ENCODE results near the gene HS6ST3. TPM values are rescaled to one million over a fixed set of nuclear protein-coding genes. Genes with fewer than 3 reads are reported as not detected.

HS6ST3 gene
- total RNA-seq, 4 donors from 2014 or later: 0.16 to 0.27 TPM; not detected in 2

DNA sequence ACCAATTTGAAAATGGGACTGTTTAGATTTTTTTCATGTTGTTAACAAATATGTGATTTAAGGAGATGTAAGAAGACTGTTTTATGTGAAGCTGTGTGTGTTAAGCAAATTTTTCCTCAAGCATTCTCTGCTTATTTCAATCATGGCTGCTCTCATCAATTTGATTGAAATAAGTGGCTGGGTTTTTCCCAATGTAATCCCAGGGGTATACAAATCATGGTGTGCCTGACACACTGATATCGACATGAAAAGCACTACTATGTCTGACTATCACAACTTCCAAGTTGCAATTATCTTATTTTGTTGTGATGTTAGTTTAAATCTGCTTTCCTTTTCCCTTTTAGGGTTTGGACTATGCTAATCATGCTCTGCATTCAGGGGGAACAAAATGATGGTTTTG is 283.7 kb downstream of the HS6ST3 start:
- in situ Hi-C loops (cut with MboI; ENCODE audit: low pct_ligation_motif_present in 1 of 4, low pct_unique_long_range_greater_than_20kb in 1 of 4, low sequenced_read_pairs in 3 of 4): no loop called here
- no peak for DNase-seq
- WGBS, 2 donors (ENCODE audit: low coverage in 1 of 2): 58 to 80% methylated on average over 1 of the region's 1 CpG
- intact Hi-C loops (cut with DNase I; ENCODE audit: low total_unique reads): no loop called here
- Histone ChIP-seq H3K27me3 (no peaks in the 10 kb centered on the region), H3K4me3 (no peak overlapping the region), H3K36me3 (no peaks in the 10 kb centered on the region), H3K27ac (no peak overlapping the region), H3K9me3 (no peaks in the 10 kb centered on the region), H3K4me1 (no peaks in the 10 kb centered on the region)
- no peak for TF ChIP-seq EP300 (IDR thresholded peaks at IDR 0.05; ENCODE audit: low read depth)

DNA sequence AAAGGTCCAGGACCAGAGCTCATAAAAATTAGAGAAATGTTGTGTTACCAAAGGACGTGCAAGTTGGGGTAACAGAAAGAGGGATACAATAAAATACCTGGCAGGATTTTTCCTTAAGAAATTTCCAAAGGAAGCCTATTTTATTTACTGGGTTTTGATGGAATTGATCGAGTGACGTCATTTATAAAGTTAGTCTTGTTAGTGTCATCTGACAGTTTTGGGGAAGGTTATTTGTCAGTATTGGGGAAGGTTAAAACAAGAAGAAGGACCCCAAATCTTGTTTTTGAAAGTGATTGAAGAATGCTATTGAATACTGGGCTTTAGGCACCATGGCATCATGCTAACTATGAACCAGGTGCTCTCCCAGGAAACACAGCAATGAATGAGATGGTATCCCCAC is 287.9 kb downstream of the HS6ST3 start:
- no peak overlapping the region for H3K4me3 ChIP-seq
- H3K27me3 ChIP-seq: no peaks in the 10 kb centered on the region
- no peak for TF ChIP-seq POLR2A (IDR thresholded peaks at IDR 0.05)
- TF ChIP-seq, protein P1, sequence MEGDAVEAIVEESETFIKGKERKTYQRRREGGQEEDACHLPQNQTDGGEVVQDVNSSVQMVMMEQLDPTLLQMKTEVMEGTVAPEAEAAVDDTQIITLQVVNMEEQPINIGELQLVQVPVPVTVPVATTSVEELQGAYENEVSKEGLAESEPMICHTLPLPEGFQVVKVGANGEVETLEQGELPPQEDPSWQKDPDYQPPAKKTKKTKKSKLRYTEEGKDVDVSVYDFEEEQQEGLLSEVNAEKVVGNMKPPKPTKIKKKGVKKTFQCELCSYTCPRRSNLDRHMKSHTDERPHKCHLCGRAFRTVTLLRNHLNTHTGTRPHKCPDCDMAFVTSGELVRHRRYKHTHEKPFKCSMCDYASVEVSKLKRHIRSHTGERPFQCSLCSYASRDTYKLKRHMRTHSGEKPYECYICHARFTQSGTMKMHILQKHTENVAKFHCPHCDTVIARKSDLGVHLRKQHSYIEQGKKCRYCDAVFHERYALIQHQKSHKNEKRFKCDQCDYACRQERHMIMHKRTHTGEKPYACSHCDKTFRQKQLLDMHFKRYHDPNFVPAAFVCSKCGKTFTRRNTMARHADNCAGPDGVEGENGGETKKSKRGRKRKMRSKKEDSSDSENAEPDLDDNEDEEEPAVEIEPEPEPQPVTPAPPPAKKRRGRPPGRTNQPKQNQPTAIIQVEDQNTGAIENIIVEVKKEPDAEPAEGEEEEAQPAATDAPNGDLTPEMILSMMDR (IDR thresholded peaks at IDR 0.05): no peak
- TF ChIP-seq EP300 (IDR thresholded peaks at IDR 0.05; ENCODE audit: low read depth): no peak
- in situ Hi-C loops (cut with MboI; ENCODE audit: low pct_ligation_motif_present in 1 of 4, low pct_unique_long_range_greater_than_20kb in 1 of 4, low sequenced_read_pairs in 3 of 4): no loop called here
- H3K9me3 ChIP-seq: no peaks in the 10 kb centered on the region
- H3K4me1 ChIP-seq: no peaks in the 10 kb centered on the region
- intact Hi-C loops (cut with DNase I; ENCODE audit: low total_unique reads): no loop called here
- 79 to 96% methylated on average over 3 of the region's 3 CpGs for WGBS, 2 donors (ENCODE audit: low coverage in 1 of 2)
- H3K27ac ChIP-seq: no peak overlapping the region
- no peak for DNase-seq
- no peaks in the 10 kb centered on the region for H3K36me3 ChIP-seq

DNA sequence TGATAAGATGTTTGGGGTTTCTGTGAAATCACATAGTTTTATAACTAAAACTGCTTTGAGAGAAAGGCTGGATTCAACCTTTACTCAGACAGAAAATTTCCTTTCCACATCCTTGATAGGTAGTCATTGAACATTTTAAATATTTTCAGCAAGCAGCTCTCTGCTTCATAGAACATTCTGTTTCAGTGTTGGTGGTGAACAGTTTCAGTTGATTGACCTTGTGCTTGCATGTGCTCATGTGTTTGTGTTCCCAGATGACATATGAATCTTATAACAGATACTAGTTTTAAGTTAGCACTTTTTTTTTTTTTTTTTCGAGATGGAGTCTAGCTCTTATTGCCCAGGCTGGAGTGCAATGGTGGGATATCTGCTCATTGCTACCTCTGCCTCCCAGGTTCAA is 290.1 kb downstream of the HS6ST3 start:
- TF ChIP-seq EP300 (IDR thresholded peaks at IDR 0.05; ENCODE audit: low read depth) (no peak), POLR2AphosphoS5 (IDR thresholded peaks at IDR 0.05) (no peak), POLR2A (IDR thresholded peaks at IDR 0.05) (no peak)
- TF ChIP-seq, protein P1 (IDR thresholded peaks at IDR 0.05): no peak
- no peaks in the 10 kb centered on the region for H3K4me1 ChIP-seq
- 78% methylated on average over 1 of the region's 1 CpG; no CpG with 5 or more reads in 1 of the 2 donors for WGBS, 2 donors (ENCODE audit: low coverage in 1 of 2)

DNA sequence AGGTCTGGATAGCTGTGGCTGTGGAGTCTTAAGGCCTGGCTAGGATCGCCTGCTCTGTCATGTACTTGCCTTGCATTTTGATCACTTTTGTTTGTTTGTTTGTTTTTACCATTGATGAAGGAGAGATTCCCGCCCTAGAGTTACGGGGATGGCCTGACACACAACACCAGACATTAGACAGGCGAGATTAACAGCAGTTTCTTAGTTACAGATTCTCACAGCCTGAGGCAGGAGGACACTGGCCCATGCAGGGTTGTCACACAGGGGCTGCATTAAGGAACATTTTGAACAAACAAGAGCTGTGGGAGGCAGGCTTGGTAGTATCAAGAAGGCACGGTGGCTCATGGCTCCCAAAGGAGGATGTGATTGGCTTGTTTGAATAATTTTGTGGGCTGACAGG is 291.8 kb downstream of the HS6ST3 start:
- TF ChIP-seq POLR2A (IDR thresholded peaks at IDR 0.05): no peak
- TF ChIP-seq, protein P1 (IDR thresholded peaks at IDR 0.05): no peak
- TF ChIP-seq POLR2AphosphoS5 (IDR thresholded peaks at IDR 0.05): no peak
- no peak for TF ChIP-seq EP300 (IDR thresholded peaks at IDR 0.05; ENCODE audit: low read depth)
- WGBS, 2 donors (ENCODE audit: low coverage in 1 of 2): 83% methylated on average over 5 of the region's 5 CpGs; no CpG with 5 or more reads in 1 of the 2 donors
- Histone ChIP-seq H3K4me3 (no peak overlapping the region), H3K36me3 (no peaks in the 10 kb centered on the region), H3K9me3 (no peaks in the 10 kb centered on the region), H3K27me3 (no peaks in the 10 kb centered on the region), H3K4me1 (no peaks in the 10 kb centered on the region), H3K27ac (no peak overlapping the region)
- intact Hi-C loops (cut with DNase I; ENCODE audit: low total_unique reads) (no loop called here), in situ Hi-C loops (cut with MboI; ENCODE audit: low pct_ligation_motif_present in 1 of 4, low pct_unique_long_range_greater_than_20kb in 1 of 4, low sequenced_read_pairs in 3 of 4) (no loop called here)
- DNase-seq: no peak

More for the DNA sequence above, 290.1 kb downstream of the HS6ST3 start:
- Histone ChIP-seq H3K9me3 (no peaks in the 10 kb centered on the region), H3K27ac (no peak overlapping the region), H3K36me3 (no peaks in the 10 kb centered on the region), H3K4me3 (no peak overlapping the region), H3K27me3 (no peaks in the 10 kb centered on the region)
- intact Hi-C loops (cut with DNase I; ENCODE audit: low total_unique reads): no loop called here
- in situ Hi-C loops (cut with MboI; ENCODE audit: low pct_ligation_motif_present in 1 of 4, low pct_unique_long_range_greater_than_20kb in 1 of 4, low sequenced_read_pairs in 3 of 4): no loop called here
- no peak for DNase-seq

GRCh38 chr13:96388598-96388997 is 298.7 kb downstream of the HS6ST3 start:
- no peak for DNase-seq
- in situ Hi-C loops (cut with MboI; ENCODE audit: low pct_ligation_motif_present in 1 of 4, low pct_unique_long_range_greater_than_20kb in 1 of 4, low sequenced_read_pairs in 3 of 4) (no loop called here), intact Hi-C loops (cut with DNase I; ENCODE audit: low total_unique reads) (no loop called here)
- Histone ChIP-seq H3K27me3 (no peaks in the 10 kb centered on the region), H3K27ac (no peak overlapping the region), H3K4me3 (no peak overlapping the region), H3K36me3 (no peaks in the 10 kb centered on the region), H3K9me3 (no peaks in the 10 kb centered on the region), H3K4me1 (no peaks in the 10 kb centered on the region)
- TF ChIP-seq POLR2AphosphoS5 (IDR thresholded peaks at IDR 0.05) (no peak), POLR2A (IDR thresholded peaks at IDR 0.05) (no peak), EP300 (IDR thresholded peaks at IDR 0.05; ENCODE audit: low read depth) (no peak)
- TF ChIP-seq, protein P1 (IDR thresholded peaks at IDR 0.05): no peak
- WGBS, 2 donors (ENCODE audit: low coverage in 1 of 2): 38 to 58% methylated on average over 2 of the region's 2 CpGs

All from transverse colon (tissue), 4 donors.